Liver (tissue), 9 donors: ENCODE data around the gene PLXNB2. TPM values are rescaled to one million over a fixed set of nuclear protein-coding genes. Genes with fewer than 3 reads are reported as not detected.

Experiments
- DNase-seq: peaks from one replicate; pipeline ENCODE4 v3.0.0-alpha.2; 2017; ENCODE audit warnings: low spot score
- H3K27ac ChIP-seq, 2 donors: one replicate each; pipeline ENCODE4 v1.7.0; 2013; ENCODE audit warnings: inconsistent platforms in 2 of 2, low read length in 2 of 2, control low read depth in 1 of 2, low read depth in 1 of 2, mild to moderate bottlenecking in 1 of 2
- H3K27me3 ChIP-seq, 4 donors: one replicate each; pipeline versions ENCODE4 v1.6.1 to v1.7.0; 2013; ENCODE audit warnings: low read length in 3 of 4, inconsistent platforms in 1 of 4, mild to moderate bottlenecking in 1 of 4, moderate library complexity in 1 of 4; ENCODE audit not compliant: control insufficient read depth in 4 of 4, insufficient read depth in 4 of 4
- H3K36me3 ChIP-seq, 4 donors: one replicate each; pipeline versions ENCODE4 v1.6.1 to v1.7.0; 2013; ENCODE audit warnings: low read length in 3 of 4, mild to moderate bottlenecking in 3 of 4, low read depth in 1 of 4, moderate library complexity in 1 of 4; ENCODE audit not compliant: control insufficient read depth in 4 of 4, insufficient read depth in 3 of 4
- H3K4me1 ChIP-seq, 4 donors: one replicate each; pipeline versions ENCODE4 v1.6.1 to v1.7.0; 2013; ENCODE audit warnings: low read length in 3 of 4, mild to moderate bottlenecking in 3 of 4, moderate library complexity in 1 of 4; ENCODE audit not compliant: control insufficient read depth in 4 of 4, insufficient read depth in 4 of 4
- H3K4me3 ChIP-seq, 3 donors: one replicate each; pipeline versions ENCODE4 v1.6.1 to v1.7.0; 2013; ENCODE audit warnings: low read length in 3 of 3, control low read depth in 1 of 3, low read depth in 1 of 3, mild to moderate bottlenecking in 1 of 3
- H3K9ac ChIP-seq, 2 donors: one replicate each; pipeline ENCODE4 v1.7.0; 2013; ENCODE audit warnings: low read length in 2 of 2, mild to moderate bottlenecking in 2 of 2, moderate library complexity in 2 of 2, control low read depth in 1 of 2, low read depth in 1 of 2
- H3K9me3 ChIP-seq, 4 donors: one replicate each; pipeline versions ENCODE4 v1.6.1 to v1.7.0; 2013; ENCODE audit warnings: low read length in 3 of 4; ENCODE audit not compliant: control insufficient read depth in 4 of 4
- EGR1 ChIP-seq, 2 donors: IDR thresholded peaks; 2 replicates each; pipeline ENCODE4 v1.6.1; 2016 to 2018; ENCODE audit warnings: antibody characterized with exemption in 2 of 2, low read depth in 2 of 2
- FOXA1 ChIP-seq: IDR thresholded peaks from 2 replicates; pipeline ENCODE4 v1.6.1; 2016; ENCODE audit warnings: antibody characterized with exemption
- FOXA2 ChIP-seq: IDR thresholded peaks from 2 replicates; pipeline ENCODE4 v1.6.1; 2016; ENCODE audit warnings: antibody characterized with exemption
- GABPA ChIP-seq, 2 donors: IDR thresholded peaks in 1 of 2; conservative IDR thresholded peaks in 1 of 2; 2 replicates each; pipeline ENCODE4 v1.6.1; 2016; ENCODE audit warnings: antibody characterized with exemption in 2 of 2, mild to moderate bottlenecking in 1 of 2, moderate library complexity in 1 of 2
- HNF4A ChIP-seq, 2 donors: conservative IDR thresholded peaks; 2 replicates each; pipeline ENCODE4 v1.6.1; 2016; ENCODE audit warnings: antibody characterized with exemption in 2 of 2, mild to moderate bottlenecking in 2 of 2
- JUND ChIP-seq, 2 donors: IDR thresholded peaks; 2 replicates each; pipeline ENCODE4 v1.6.1; 2016; ENCODE audit warnings: antibody characterized with exemption in 2 of 2
- RAD21 ChIP-seq, 2 donors: IDR thresholded peaks; 2 replicates each; pipeline ENCODE4 v1.6.1; 2016; ENCODE audit warnings: antibody characterized with exemption in 2 of 2, mild to moderate bottlenecking in 2 of 2
- RXRA ChIP-seq, 2 donors: IDR thresholded peaks; 2 replicates each; pipeline ENCODE4 v1.6.1; 2017 to 2018; ENCODE audit warnings: antibody characterized with exemption in 2 of 2, mild to moderate bottlenecking in 1 of 2
- SP1 ChIP-seq: IDR thresholded peaks from 2 replicates; pipeline ENCODE4 v1.6.1; 2018; ENCODE audit warnings: antibody characterized with exemption, mild to moderate bottlenecking
- TAF1 ChIP-seq: conservative IDR thresholded peaks from 2 replicates; pipeline ENCODE4 v1.6.1; 2016; ENCODE audit warnings: antibody characterized with exemption, mild to moderate bottlenecking
- YY1 ChIP-seq: IDR thresholded peaks from 2 replicates; pipeline ENCODE4 v1.6.1; 2016; ENCODE audit warnings: antibody characterized with exemption, mild to moderate bottlenecking
- ZBTB33 ChIP-seq: IDR thresholded peaks from 2 replicates; pipeline ENCODE4 v1.6.1; 2016; ENCODE audit warnings: antibody characterized with exemption
- WGBS: extraction: QIAGEN DNeasy Blood & Tissue Kit; methylation state at CpG from one replicate; pipeline ENCODE4 v1.1.7; 2013; 5-methylcytosine and 5-hydroxymethylcytosine counted together
- polyA plus RNA-seq, 2 donors: library from polyadenylated mRNA; stranded (reverse) in 1 of 2; unstranded in 1 of 2; fragments of 200-250 nt in 1 of 2; fragments of >200 nt in 1 of 2; fragmentation: Nextera tagmentation in 1 of 2; extraction: Ambion mirVana in 1 of 2; gene quantifications; one replicate each; pipeline versions ENCODE4 v1.2.1 to v1.2.3, GENCODE V29; 2013 to 2015
- total RNA-seq, 2 donors: library from RNA; depleted of rRNA; stranded (reverse); fragments of >200 nt; gene quantifications; one replicate each; pipeline ENCODE4 v1.2.3, GENCODE V29; 2014
- TF ChIP-seq, protein P1 (sequence below): IDR thresholded peaks from 2 replicates; pipeline ENCODE4 v1.6.1; 2016; ENCODE audit warnings: antibody characterized with exemption, mild to moderate bottlenecking
- TF ChIP-seq, protein P2 (sequence below): fragments of 150-350 bp; IDR thresholded peaks from 2 replicates; pipeline ENCODE4 v1.5.1; 2017; ENCODE audit warnings: improper control_type of control experiment, low read depth, low read length; ENCODE audit not compliant: missing input control
- TF ChIP-seq, protein P3 (sequence below): IDR thresholded peaks from 2 replicates; pipeline ENCODE4 v1.6.1; 2016; ENCODE audit warnings: antibody characterized with exemption
- donor health status: healthy.
- donor health status: healthy.
- donor health status: healthy.
- donor health status: healthy.
- donor health status: healthy.

PLXNB2 gene
- total and polyA plus RNA-seq, 4 donors = 28.8 to 95.7 (median 73.9) TPM

GRCh38 chr22:50316114-50317065 lies 8.9 kb upstream of the PLXNB2 start:
- no peaks in the 10 kb centered on the region for H3K36me3 ChIP-seq
- H3K4me3 ChIP-seq = no peak overlapping the region
- WGBS = 73% methylated on average over 42 of the region's 45 CpGs
- H3K9ac ChIP-seq = no peak overlapping the region
- no peaks in the 10 kb centered on the region for H3K27me3 ChIP-seq
- H3K27ac ChIP-seq = no peak overlapping the region
- TF ChIP-seq, protein P1, sequence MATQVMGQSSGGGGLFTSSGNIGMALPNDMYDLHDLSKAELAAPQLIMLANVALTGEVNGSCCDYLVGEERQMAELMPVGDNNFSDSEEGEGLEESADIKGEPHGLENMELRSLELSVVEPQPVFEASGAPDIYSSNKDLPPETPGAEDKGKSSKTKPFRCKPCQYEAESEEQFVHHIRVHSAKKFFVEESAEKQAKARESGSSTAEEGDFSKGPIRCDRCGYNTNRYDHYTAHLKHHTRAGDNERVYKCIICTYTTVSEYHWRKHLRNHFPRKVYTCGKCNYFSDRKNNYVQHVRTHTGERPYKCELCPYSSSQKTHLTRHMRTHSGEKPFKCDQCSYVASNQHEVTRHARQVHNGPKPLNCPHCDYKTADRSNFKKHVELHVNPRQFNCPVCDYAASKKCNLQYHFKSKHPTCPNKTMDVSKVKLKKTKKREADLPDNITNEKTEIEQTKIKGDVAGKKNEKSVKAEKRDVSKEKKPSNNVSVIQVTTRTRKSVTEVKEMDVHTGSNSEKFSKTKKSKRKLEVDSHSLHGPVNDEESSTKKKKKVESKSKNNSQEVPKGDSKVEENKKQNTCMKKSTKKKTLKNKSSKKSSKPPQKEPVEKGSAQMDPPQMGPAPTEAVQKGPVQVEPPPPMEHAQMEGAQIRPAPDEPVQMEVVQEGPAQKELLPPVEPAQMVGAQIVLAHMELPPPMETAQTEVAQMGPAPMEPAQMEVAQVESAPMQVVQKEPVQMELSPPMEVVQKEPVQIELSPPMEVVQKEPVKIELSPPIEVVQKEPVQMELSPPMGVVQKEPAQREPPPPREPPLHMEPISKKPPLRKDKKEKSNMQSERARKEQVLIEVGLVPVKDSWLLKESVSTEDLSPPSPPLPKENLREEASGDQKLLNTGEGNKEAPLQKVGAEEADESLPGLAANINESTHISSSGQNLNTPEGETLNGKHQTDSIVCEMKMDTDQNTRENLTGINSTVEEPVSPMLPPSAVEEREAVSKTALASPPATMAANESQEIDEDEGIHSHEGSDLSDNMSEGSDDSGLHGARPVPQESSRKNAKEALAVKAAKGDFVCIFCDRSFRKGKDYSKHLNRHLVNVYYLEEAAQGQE = no peak
- no peak for TF ChIP-seq RXRA (IDR thresholded peaks at IDR 0.05)
- TF ChIP-seq RAD21 (IDR thresholded peaks at IDR 0.05) = no peak
- TF ChIP-seq GABPA (IDR thresholded peaks at IDR 0.05 in 1 of 2, conservative IDR thresholded peaks at IDR 0.05 in 1 of 2) = no peak
- TF ChIP-seq, protein P2, sequence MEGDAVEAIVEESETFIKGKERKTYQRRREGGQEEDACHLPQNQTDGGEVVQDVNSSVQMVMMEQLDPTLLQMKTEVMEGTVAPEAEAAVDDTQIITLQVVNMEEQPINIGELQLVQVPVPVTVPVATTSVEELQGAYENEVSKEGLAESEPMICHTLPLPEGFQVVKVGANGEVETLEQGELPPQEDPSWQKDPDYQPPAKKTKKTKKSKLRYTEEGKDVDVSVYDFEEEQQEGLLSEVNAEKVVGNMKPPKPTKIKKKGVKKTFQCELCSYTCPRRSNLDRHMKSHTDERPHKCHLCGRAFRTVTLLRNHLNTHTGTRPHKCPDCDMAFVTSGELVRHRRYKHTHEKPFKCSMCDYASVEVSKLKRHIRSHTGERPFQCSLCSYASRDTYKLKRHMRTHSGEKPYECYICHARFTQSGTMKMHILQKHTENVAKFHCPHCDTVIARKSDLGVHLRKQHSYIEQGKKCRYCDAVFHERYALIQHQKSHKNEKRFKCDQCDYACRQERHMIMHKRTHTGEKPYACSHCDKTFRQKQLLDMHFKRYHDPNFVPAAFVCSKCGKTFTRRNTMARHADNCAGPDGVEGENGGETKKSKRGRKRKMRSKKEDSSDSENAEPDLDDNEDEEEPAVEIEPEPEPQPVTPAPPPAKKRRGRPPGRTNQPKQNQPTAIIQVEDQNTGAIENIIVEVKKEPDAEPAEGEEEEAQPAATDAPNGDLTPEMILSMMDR = no peak
- no peak for TF ChIP-seq JUND (IDR thresholded peaks at IDR 0.05)
- TF ChIP-seq SP1 = no peak
- no peak for TF ChIP-seq ZBTB33
- TF ChIP-seq YY1 = no peak
- TF ChIP-seq FOXA2 = no peak
- TF ChIP-seq TAF1 = no peak
- TF ChIP-seq EGR1 (IDR thresholded peaks at IDR 0.05; ENCODE audit: low read depth in 2 of 2) = no peak
- no peak for TF ChIP-seq HNF4A (conservative IDR thresholded peaks at IDR 0.05)
- TF ChIP-seq, protein P3, sequence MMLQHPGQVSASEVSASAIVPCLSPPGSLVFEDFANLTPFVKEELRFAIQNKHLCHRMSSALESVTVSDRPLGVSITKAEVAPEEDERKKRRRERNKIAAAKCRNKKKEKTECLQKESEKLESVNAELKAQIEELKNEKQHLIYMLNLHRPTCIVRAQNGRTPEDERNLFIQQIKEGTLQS = no peak
- no peak for TF ChIP-seq FOXA1
- no peaks in the 10 kb centered on the region for H3K4me1 ChIP-seq
- no peak for DNase-seq
- no peaks in the 10 kb centered on the region for H3K9me3 ChIP-seq
